GM18526 (cell line): ENCODE measurements around the gene ZSCAN10.

Experiments
- POLR2A ChIP-seq: IDR thresholded peaks from 3 replicates; pipeline ENCODE4 v1.6.1; 2011; ENCODE audit not compliant: insufficient read length; ENCODE audit errors: extremely low read depth

The ZSCAN10 gene

GRCh38 chr16:3098459-3099394, at the start of gene ZSCAN10:
Gene ZSCAN10 (minus strand): TSS chr16:3099294. CDS start chr16:3092937, 6,357 bp downstream.
- TF ChIP-seq POLR2A: no peak

GRCh38 chr16:3148256-3149192, 49.4 kb upstream of the ZSCAN10 start:
- TF ChIP-seq POLR2A: no peak

GRCh38 chr16:3147757-3148104, 48.6 kb upstream of the ZSCAN10 start:
- no peak for TF ChIP-seq POLR2A

- TF ChIP-seq POLR2A: no peak
Observed at GRCh38 chr16:3147046-3147756, 48.1 kb upstream of the ZSCAN10 start.

- TF ChIP-seq POLR2A: no peak
Observed at GRCh38 chr16:3145660-3146059, 46.6 kb upstream of the ZSCAN10 start.

GRCh38 chr16:3145151-3145550, 46.1 kb upstream of the ZSCAN10 start:
- no peak for TF ChIP-seq POLR2A

GRCh38 chr16:3144321-3144983, 45.4 kb upstream of the ZSCAN10 start:
- TF ChIP-seq POLR2A: no peak

- no peak for TF ChIP-seq POLR2A
Observed at GRCh38 chr16:3143598-3144320, 44.7 kb upstream of the ZSCAN10 start.

- no peak for TF ChIP-seq POLR2A
Observed at GRCh38 chr16:3143189-3143588, 44.1 kb upstream of the ZSCAN10 start.

GRCh38 chr16:3142770-3143169, 43.7 kb upstream of the ZSCAN10 start:
- TF ChIP-seq POLR2A: no peak

GRCh38 chr16:3142327-3142726, 43.2 kb upstream of the ZSCAN10 start:
- TF ChIP-seq POLR2A: no peak

- TF ChIP-seq POLR2A: no peak
Observed at GRCh38 chr16:3141781-3142311, 42.8 kb upstream of the ZSCAN10 start.

- TF ChIP-seq POLR2A: no peak
Observed at GRCh38 chr16:3140603-3141427, 41.7 kb upstream of the ZSCAN10 start.
